WTC11 (cell line): Measurements from ENCODE around the gene ADAM30. TPM values are rescaled to one million over a fixed set of nuclear protein-coding genes. Genes with fewer than 3 reads are reported as not detected.

Experiments
- ATAC-seq: fragments of 200-7000 bp; cut with Tn5 transposase; 2 replicates; pipeline ENCODE4 v1.10.0; 2021; ENCODE audit warnings: mild to moderate bottlenecking, moderate library complexity
- CTCF ChIA-PET: fragments of 300-600 bp; sonication (Branson Sonifier 250); formaldehyde crosslinking; loops from one replicate; lab custom pipeline; 2021; ENCODE audit warnings: antibody characterized with exemption; lab: Charles Lee
- POLR2A ChIA-PET: fragments of 350-600 bp; sonication (Branson Sonifier 250); formaldehyde crosslinking; loops from one replicate; lab custom pipeline; 2021; ENCODE audit warnings: antibody characterized with exemption; lab: Charles Lee
- DNase-seq: peaks from one replicate; pipeline ENCODE4 v3.0.0; 2021; ENCODE audit warnings: low spot score
- H3K27ac Mint-ChIP-seq: 2 replicates; pipeline ENCODE4 v1.8.0; 2021; ENCODE audit warnings: mixed read lengths
- H3K27me3 Mint-ChIP-seq: 2 replicates; pipeline ENCODE4 v1.8.0; 2021; ENCODE audit warnings: low read depth, mild to moderate bottlenecking, moderate library complexity, mixed read lengths
- H3K36me3 Mint-ChIP-seq: 2 replicates; pipeline ENCODE4 v1.8.0; 2021; ENCODE audit warnings: mixed read lengths
- H3K4me1 Mint-ChIP-seq: 2 replicates; pipeline ENCODE4 v1.8.0; 2022; ENCODE audit warnings: mixed read lengths
- H3K4me3 Mint-ChIP-seq: 2 replicates; pipeline ENCODE4 v1.8.0; 2021; ENCODE audit warnings: mild to moderate bottlenecking, moderate library complexity, mixed read lengths
- H3K9me3 Mint-ChIP-seq: 2 replicates; pipeline ENCODE4 v1.8.0; 2021; ENCODE audit warnings: mixed read lengths
- AFF4 ChIP-seq: sonication (generic); formaldehyde crosslinking; IDR thresholded peaks from 2 replicates; pipeline ENCODE4 v1.8.1; 2023; ENCODE audit warnings: mild to moderate bottlenecking, missing genetic modification reagents, borderline replicate concordance
- ATF1 ChIP-seq: sonication (generic); formaldehyde crosslinking; IDR thresholded peaks from 2 replicates; pipeline ENCODE4 v1.8.1; 2023; ENCODE audit warnings: mild to moderate bottlenecking, moderate library complexity, missing genetic modification reagents
- CREB1 ChIP-seq: sonication (generic); formaldehyde crosslinking; IDR thresholded peaks from 2 replicates; pipeline ENCODE4 v1.8.0; 2023; ENCODE audit warnings: mild to moderate bottlenecking, missing genetic modification reagents
- GTF2I ChIP-seq: fragments of 250-450 bp; sonication (Bioruptor Pico); conservative IDR thresholded peaks from 2 replicates; pipeline ENCODE4 v1.4.0; 2021; ENCODE audit warnings: mild to moderate bottlenecking
- KAT7 ChIP-seq: sonication (generic); formaldehyde crosslinking; IDR thresholded peaks from 2 replicates; pipeline ENCODE4 v1.8.1; 2023; ENCODE audit warnings: missing genetic modification reagents, mild to moderate bottlenecking, borderline replicate concordance
- NFYB ChIP-seq: sonication (generic); formaldehyde crosslinking; conservative IDR thresholded peaks from 2 replicates; pipeline ENCODE4 v1.8.0; 2022; ENCODE audit warnings: low read depth, missing genetic modification reagents
- NR3C1 ChIP-seq: sonication (generic); formaldehyde crosslinking; conservative IDR thresholded peaks from 2 replicates; pipeline ENCODE4 v1.8.1; 2023; ENCODE audit warnings: low read depth, mild to moderate bottlenecking, missing genetic modification reagents
- OVOL2 ChIP-seq: fragments of 250-450 bp; sonication (Bioruptor Pico); IDR thresholded peaks from 2 replicates; pipeline ENCODE4 v1.9.0; 2021; ENCODE audit warnings: mild to moderate bottlenecking, borderline replicate concordance
- PRRX2 ChIP-seq: fragments of 250-450 bp; sonication (Bioruptor Pico); IDR thresholded peaks from 2 replicates; pipeline ENCODE4 v1.8.0; 2021; ENCODE audit warnings: mild to moderate bottlenecking
- SP1 ChIP-seq: sonication (generic); formaldehyde crosslinking; conservative IDR thresholded peaks from 2 replicates; pipeline ENCODE4 v1.8.1; 2022; ENCODE audit warnings: missing genetic modification reagents
- total RNA-seq: library from RNA; stranded (reverse); gene quantifications from 3 replicates; pipeline ENCODE4 v1.2.3, GENCODE V29; 2021
- TF ChIP-seq, protein P1 (sequence below): sonication (generic); formaldehyde crosslinking; IDR thresholded peaks from 2 replicates; pipeline ENCODE4 v1.8.0; 2022; ENCODE audit warnings: mild to moderate bottlenecking, missing genetic modification reagents
- TF ChIP-seq, protein P2 (sequence below): sonication (generic); formaldehyde crosslinking; IDR thresholded peaks from 2 replicates; pipeline ENCODE4 v1.8.1; 2023; ENCODE audit warnings: mild to moderate bottlenecking, missing genetic modification reagents
- TF ChIP-seq, protein P3 (sequence below): sonication (generic); formaldehyde crosslinking; IDR thresholded peaks from 2 replicates; pipeline ENCODE4 v1.8.1; 2022; ENCODE audit warnings: missing genetic modification reagents, borderline replicate concordance

The ADAM30 gene
- total RNA-seq, 1 experiment from 2014 or later: not detected

GRCh38 chr1:119891386-119891785, 4.9 kb downstream of the ADAM30 start (continued):
- TF ChIP-seq, protein P1, sequence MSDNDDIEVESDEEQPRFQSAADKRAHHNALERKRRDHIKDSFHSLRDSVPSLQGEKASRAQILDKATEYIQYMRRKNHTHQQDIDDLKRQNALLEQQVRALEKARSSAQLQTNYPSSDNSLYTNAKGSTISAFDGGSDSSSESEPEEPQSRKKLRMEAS (CRISPR knock-in tag): no peak
- TF ChIP-seq CREB1 (CRISPR knock-in tag): no peak
- no peak for TF ChIP-seq SP1 (CRISPR knock-in tag)
- no peak for TF ChIP-seq PRRX2

GRCh38 chr1:119888476-119888875, 7.8 kb downstream of the ADAM30 start:
- no peak overlapping the region for H3K27ac Mint-ChIP-seq
- 0 out of 2 replicates have a peak, but pooled peaks cover 3% of the 10 kb centered on the region for H3K4me1 Mint-ChIP-seq
- no peaks in the 10 kb centered on the region for H3K27me3 Mint-ChIP-seq
- POLR2A ChIA-PET: no interaction called here
- CTCF ChIA-PET: interaction anchor here (0.7 kb wide), 1 partner anchor 277 kb away, joined by 3 read pairs; no protein-coding TSS in a partner anchor
- H3K4me3 Mint-ChIP-seq: no peak overlapping the region
- DNase-seq (no peak), ATAC-seq (no peak)
- TF ChIP-seq AFF4: no peak
- TF ChIP-seq, protein P2, sequence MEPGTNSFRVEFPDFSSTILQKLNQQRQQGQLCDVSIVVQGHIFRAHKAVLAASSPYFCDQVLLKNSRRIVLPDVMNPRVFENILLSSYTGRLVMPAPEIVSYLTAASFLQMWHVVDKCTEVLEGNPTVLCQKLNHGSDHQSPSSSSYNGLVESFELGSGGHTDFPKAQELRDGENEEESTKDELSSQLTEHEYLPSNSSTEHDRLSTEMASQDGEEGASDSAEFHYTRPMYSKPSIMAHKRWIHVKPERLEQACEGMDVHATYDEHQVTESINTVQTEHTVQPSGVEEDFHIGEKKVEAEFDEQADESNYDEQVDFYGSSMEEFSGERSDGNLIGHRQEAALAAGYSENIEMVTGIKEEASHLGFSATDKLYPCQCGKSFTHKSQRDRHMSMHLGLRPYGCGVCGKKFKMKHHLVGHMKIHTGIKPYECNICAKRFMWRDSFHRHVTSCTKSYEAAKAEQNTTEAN (CRISPR knock-in tag): no peak
- TF ChIP-seq KAT7 (CRISPR knock-in tag): no peak
- no peak for TF ChIP-seq ATF1 (CRISPR knock-in tag)
- TF ChIP-seq NFYB (CRISPR knock-in tag): no peak
- TF ChIP-seq, protein P3, sequence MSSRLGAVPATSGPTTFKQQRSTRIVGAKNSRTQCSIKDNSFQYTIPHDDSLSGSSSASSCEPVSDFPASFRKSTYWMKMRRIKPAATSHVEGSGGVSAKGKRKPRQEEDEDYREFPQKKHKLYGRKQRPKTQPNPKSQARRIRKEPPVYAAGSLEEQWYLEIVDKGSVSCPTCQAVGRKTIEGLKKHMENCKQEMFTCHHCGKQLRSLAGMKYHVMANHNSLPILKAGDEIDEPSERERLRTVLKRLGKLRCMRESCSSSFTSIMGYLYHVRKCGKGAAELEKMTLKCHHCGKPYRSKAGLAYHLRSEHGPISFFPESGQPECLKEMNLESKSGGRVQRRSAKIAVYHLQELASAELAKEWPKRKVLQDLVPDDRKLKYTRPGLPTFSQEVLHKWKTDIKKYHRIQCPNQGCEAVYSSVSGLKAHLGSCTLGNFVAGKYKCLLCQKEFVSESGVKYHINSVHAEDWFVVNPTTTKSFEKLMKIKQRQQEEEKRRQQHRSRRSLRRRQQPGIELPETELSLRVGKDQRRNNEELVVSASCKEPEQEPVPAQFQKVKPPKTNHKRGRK (CRISPR knock-in tag): no peak
- TF ChIP-seq, protein P1 (CRISPR knock-in tag): no peak
- H3K9me3 Mint-ChIP-seq: peaks cover 5% of the 10 kb centered on the region; the same call in 1 of the 2 replicates
- no peaks in the 10 kb centered on the region for H3K36me3 Mint-ChIP-seq

DNA sequence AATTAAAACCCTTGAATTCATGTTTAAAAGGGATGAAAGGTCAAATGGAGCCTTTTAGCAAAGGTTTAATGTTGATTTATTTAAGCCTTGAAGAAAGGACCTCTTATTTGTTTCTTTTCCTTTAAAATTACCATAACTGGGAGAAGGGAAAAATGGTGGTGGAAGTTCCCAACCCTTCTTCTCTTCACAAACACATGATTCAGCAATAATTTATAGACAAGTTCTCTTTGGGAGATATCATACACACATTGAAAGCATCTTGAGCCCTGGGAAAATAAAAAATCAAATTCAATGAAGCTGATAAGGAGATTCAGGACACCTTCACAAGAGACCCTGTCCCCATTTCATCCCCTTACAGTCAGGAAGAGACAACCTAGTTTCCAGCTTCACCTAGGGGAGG, 8.9 kb downstream of the ADAM30 start:
- POLR2A ChIA-PET: no interaction called here
- H3K4me1 Mint-ChIP-seq: 0 out of 2 replicates have a peak, but pooled peaks cover 3% of the 10 kb centered on the region
- H3K4me3 Mint-ChIP-seq: no peak overlapping the region
- peaks cover 5% of the 10 kb centered on the region; the same call in 1 of the 2 replicates for H3K9me3 Mint-ChIP-seq
- H3K27ac Mint-ChIP-seq: no peak overlapping the region
- ATAC-seq: no peak
- TF ChIP-seq OVOL2: no peak
- TF ChIP-seq NR3C1: no peak
- TF ChIP-seq GTF2I (CRISPR knock-in tag): no peak
- TF ChIP-seq, all 79 proteins: peak for 0
- Mint-ChIP-seq H3K27me3 (no peaks in the 10 kb centered on the region), H3K36me3 (no peaks in the 10 kb centered on the region)
- DNase-seq: no peak
- CTCF ChIA-PET: interaction anchor here (0.8 to 2.4 kb wide), 2 partner anchors 10 to 33 kb away, joined by 3 to 40 read pairs; partner anchors contain the start of gene ADAM30
